GM18498 (cell line): ENCODE data around the gene STK11.

Source experiments
- ATAC-seq: cut with Tn5 transposase; IDR thresholded peaks from one replicate; pipeline ENCODE4 v1.9.1; 2021; ENCODE audit warnings: mild to moderate bottlenecking, moderate library complexity; ENCODE audit not compliant: unreplicated experiment

The STK11 gene

GRCh38 chr19:1271528-1272422 is 66.2 kb downstream of the STK11 start:
- ATAC-seq = no peak

DNA sequence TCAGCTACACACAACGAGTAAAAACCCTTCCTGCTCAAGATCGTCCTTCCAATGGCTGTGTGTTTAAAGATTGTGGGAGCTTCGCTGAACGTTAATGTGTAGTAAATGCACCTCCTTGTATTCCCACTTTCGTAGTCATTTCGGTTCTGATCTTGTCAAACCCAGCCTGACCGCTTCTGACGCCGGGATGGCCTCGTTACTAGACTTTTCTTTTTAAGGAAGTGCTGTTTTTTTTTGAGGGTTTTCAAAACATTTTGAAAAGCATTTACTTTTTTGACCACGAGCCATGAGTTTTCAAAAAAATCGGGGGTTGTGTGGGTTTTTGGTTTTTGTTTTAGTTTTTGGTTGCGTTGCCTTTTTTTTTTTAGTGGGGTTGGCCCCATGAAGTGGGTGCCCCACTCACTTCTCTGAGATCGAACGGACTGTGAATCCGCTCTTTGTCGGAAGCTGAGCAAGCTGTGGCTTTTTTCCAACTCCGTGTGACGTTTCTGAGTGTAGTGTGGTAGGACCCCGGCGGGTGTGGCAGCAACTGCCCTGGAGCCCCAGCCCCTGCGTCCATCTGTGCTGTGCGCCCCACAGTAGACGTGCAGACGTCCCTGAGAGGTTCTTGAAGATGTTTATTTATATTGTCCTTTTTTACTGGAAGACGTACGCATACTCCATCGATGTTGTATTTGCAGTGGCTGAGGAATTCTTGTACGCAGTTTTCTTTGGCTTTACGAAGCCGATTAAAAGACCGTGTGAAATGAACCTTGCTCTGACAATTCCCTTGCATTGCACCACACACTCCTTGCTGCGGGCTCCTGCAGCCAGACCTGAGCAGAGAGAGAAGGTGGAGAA is 67.1 kb downstream of the STK11 start:
- no peak for ATAC-seq

- ATAC-seq = no peak
These were observed 67.9 kb downstream of the STK11 start for GRCh38 chr19:1273263-1274041.

GRCh38 chr19:1274081-1274851 is 68.7 kb downstream of the STK11 start:
- ATAC-seq = no peak

DNA sequence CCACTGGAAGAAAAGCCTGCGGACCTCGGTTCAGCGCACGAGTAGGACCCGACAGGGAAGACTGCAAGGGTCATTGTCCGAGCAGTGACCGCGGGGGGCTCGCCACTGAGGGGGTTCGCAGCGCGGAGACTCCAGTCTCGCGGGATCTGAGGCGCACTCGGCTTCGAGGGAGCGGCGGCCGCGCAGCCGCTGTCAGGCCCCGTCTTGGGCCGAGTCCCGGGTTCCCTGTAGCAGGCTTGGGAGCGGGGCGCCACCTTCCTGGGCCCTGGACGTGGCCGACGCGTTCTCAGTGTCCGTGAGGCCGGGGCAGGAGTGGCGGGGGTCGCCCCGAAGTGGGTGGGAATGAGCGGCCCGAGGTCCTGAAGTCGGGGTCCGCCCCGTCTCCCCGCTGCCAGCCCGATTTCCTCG is 69.3 kb downstream of the STK11 start:
- no peak for ATAC-seq

DNA sequence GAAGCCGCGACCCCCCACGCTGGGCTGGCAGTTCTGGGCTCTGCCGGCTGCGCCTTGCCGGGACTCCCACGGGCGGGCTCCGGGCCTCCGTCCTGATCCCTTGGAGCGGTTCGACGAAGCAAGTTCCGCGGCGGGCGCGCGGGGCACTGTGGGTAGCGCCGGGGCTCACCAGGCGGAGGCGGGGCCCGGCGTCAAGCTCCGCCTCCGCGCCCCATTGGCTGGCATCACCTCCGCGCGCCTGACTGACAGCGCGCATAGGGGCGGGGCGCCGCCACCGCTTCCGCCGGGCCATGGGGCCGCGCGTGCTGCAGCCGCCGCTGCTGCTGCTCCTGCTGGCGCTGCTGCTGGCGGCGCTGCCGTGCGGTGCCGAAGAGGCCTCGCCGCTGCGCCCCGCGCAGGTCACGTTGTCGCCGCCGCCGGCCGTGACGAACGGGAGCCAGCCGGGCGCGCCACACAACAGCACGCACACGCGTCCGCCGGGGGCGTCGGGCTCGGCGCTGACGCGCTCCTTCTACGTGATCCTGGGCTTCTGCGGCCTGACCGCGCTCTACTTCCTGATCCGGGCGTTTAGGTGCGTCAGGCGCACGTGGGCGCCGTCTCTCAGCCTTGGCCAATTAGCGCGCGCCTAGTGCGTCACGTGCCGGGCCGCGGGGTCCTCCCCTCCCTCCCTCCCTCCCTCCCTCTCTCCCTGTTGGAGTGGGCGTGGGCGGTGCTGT is 69.8 kb downstream of the STK11 start, which contains the start of gene FAM174C:
TSS of gene FAM174C (plus strand) at position 271 of the 716 bp plus-strand sequence. CDS start at position 291, 20 bp downstream.
- peak; percentile 76 for ATAC-seq

- no peak for ATAC-seq
These were observed 70.5 kb downstream of the STK11 start for GRCh38 chr19:1275976-1276627.

DNA sequence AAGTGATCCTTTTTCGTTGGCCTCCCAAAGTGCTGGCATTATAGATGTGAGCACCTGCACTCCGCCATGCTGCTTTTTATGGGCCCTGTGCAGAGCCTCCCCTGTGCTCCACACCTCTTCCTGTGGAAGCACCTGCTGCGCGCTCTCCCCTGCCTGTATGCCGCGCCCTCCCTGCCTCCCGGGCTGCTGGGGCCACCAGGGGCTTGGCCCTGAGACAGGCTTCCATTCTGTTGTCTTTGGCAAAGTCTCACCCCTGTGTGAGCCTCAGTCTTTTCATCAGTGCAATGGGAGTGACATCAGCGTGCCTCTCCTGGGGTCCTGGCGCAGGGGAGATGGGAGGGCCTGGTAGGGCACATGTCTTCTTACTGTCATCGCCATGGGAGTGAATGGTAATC is 71.0 kb downstream of the STK11 start:
- ATAC-seq = no peak

DNA sequence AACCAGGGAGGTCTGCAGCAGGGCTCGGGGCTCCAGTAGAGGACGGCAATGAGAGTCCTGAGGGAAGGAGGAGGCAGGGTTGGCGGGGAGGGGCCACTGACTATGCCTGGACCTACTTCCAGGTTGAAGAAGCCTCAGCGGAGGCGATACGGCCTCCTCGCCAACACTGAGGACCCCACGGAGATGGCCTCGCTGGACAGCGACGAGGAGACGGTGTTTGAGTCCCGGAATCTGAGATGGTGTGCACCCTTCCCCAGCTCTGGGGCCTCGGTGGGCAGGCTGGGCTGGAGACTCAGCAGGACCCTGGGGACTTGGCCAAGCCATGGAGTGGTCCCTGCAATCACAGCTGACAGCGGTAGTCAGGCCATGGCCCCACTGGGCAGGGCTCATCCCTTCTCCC is 71.5 kb downstream of the STK11 start:
- no peak for ATAC-seq
